Skeletal muscle cell (primary cell): Measurements from ENCODE around the gene DEDD.

Source experiments
- DNase-seq: peaks from one replicate; pipeline ENCODE4 v3.0.0-alpha.2; 2010; ENCODE audit warnings: low read depth
- H3K4me3 ChIP-seq: 2 replicates; pipeline ENCODE4 v1.5.1; 2011; ENCODE audit warnings: low read depth, mild to moderate bottlenecking, control low read depth, low read length, moderate library complexity

DEDD gene

DNA sequence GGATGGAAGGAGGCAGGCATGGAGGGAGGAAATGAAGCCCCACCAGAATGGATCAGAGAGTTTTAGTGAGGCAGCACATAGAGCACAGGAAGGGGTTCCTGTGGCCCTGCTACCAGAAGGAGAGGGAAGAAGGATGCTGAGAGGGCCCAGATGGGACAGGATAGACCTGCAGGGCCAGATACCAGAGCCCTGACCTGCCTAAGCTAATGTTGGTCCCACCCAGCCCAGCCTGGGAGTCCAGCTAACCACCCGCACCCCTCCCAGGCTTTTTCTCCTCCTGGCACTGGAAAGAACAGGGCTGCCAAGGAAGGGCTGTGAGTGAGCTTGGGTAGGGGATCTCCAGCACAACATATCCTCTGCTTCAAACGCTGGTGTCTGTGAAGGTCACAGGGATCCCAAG is 50.0 kb downstream of the DEDD start:
- no peak for DNase-seq
- no peak overlapping the region for H3K4me3 ChIP-seq

GRCh38 chr1:161081519-161081918 is 50.9 kb downstream of the DEDD start:
- no peak for DNase-seq
- no peak overlapping the region for H3K4me3 ChIP-seq

DNA sequence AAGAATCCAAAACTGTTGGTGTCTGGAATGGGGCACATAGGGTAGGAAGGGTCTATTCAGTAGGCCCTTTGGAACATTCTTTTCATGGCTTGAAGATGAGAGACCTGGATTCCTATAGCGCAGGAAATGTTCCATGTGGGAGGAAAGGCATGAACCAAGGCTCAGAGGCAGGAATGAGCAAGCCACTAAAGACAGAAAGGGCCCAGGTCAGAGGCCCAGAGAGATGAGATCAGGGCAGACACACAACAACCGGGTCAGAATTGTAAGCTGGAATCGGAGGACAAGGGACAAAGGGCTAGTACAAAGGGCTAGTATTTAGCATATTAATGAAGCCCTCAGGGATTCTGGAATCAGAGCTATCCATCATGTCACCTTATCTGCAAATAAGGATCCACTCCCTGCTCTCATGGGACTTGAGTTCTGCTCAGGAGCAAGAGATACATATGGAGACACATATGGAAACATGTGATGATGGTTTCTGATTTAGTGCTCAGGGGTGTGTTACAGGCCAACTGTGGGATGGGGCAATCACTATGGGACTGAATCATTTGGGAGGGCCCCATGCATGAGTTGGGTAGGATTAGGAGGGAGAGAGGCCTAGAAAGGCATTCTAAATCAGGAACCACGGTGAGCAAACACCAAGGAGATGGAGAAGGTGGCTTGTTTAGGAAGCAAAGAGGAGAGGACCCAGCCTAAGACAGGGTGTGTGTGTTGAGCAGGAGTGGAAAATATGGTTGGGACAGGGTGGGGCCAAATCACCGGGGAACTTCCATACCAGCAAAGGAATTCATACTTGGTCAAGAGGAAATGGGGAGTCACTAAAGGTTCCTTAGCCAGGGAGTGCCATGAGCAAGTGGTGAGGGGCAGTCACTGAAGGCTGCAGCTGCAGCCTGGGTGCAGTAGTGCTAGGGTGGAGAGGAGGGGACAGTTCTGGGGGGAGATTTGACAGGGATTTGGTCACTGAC is 51.7 kb downstream of the DEDD start:
- no peak overlapping the region for H3K4me3 ChIP-seq
- DNase-seq: no peak

- no peak overlapping the region for H3K4me3 ChIP-seq
- DNase-seq: no peak
Measured at GRCh38 chr1:161079436-161080110, 52.9 kb downstream of the DEDD start.

- DNase-seq: no peak
- no peak overlapping the region for H3K4me3 ChIP-seq
Measured at GRCh38 chr1:161077426-161077825, 55.0 kb downstream of the DEDD start.

DNA sequence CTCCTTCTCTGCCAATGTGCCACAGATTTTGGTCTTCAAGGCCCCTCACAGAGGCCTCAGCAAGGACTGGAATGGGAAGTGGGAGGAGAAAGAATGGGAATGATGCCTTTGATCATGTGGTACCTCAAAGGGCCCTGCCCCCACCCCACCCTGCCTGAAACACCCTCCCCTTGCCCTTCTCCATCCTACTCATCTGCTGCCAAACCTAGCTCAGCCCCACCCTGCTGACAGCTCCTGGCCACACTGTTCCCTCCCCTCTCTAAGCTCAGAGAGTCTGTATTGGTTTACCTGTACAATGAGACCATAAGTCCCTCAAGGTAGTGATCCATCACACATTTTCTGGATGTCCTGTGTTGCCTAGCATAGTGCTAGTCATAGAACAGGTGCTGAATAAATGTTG is 56.1 kb downstream of the DEDD start:
- no peak for DNase-seq
- H3K4me3 ChIP-seq: no peak overlapping the region

GRCh38 chr1:161074676-161075368 is 57.6 kb downstream of the DEDD start:
- no peak overlapping the region for H3K4me3 ChIP-seq
- no peak for DNase-seq

DNA sequence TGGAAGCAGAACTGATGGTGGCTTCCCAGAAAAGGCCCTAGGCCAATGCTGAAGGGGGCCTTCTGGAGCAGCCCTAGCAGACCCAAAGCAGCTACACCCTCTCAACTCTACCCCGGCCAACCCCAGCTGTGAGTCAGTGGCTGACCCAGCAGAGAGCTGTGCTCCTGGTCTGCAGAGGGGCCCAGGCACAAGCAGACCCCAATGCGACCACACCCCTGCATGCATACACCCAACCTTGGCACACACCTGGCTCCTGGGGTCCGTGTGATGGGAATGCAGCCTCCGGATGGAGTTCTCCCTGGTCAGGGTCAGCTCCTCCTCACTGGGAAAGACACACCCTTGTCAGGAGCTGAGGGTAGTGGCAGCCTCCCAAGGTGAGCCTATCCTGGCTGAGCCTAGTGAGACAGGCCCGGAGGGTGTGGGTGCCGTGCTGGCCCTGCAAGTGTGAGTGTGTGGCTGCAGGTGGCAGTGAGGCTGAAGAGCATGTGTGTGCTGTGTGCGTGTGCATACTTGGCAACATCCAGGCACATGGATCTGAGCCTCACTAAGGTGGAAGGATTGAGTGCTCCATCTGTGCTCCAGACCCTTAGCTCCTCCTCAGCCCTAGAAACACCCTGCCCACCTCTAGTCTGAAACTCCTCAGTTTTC is 58.9 kb downstream of the DEDD start:
- H3K4me3 ChIP-seq: no peak overlapping the region
- DNase-seq: no peak

- no peak for DNase-seq
- H3K4me3 ChIP-seq: no peak overlapping the region
Measured at GRCh38 chr1:161072751-161073449, 59.6 kb downstream of the DEDD start.

- no peak for DNase-seq
Measured at GRCh38 chr1:161071886-161072371, 60.5 kb downstream of the DEDD start.

More at GRCh38 chr1:161071886-161072371, 60.5 kb downstream of the DEDD start:
- no peak overlapping the region for H3K4me3 ChIP-seq
